Astrocyte (in vitro differentiated cells and primary cell): Measurements from ENCODE around the gene COL19A1.

ENCODE experiments used
- EZH2 ChIP-seq: IDR thresholded peaks from 2 replicates; pipeline ENCODE4 v1.6.1; 2012; ENCODE audit warnings: mild to moderate bottlenecking, low read length, inconsistent platforms; ENCODE audit not compliant: insufficient read depth
- TF ChIP-seq, protein P1 (sequence below): IDR thresholded peaks from 2 replicates; pipeline ENCODE4 v1.5.1; 2011; ENCODE audit warnings: low read depth, mild to moderate bottlenecking, inconsistent platforms, low read length, moderate library complexity; ENCODE audit not compliant: insufficient read depth

DNA sequence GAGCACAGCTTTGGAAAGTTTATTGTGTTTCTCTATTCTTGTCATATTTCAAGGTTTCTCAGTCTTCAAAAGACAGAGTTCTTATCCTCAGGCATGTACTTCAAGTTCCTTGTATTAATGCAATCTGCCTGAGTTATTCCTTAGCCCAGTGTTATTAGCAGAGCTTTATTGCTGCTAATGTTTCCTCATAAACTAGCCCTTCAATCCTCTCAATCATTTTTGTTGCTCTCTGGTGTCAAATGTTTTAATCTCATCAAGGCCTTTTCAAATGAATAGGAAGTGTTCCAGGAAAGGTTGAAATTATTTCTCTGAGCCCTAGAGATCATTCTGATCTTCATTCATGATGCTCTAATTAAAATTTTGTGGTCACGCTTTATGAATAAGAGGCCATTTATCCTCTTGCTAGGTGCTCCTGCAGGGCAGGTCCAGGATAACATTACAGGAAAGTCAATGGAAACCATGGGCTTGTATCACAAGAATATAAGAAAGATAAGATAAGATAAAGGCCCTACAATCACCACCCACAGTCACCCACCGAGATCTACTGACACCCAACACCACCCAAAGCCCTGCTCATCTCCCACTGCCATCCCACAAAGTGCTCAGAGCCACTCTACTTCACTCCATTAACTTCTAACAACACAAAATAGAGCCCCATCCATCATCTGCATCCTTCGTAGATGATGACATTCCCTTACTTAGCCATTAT, 310.6 kb downstream of the COL19A1 start:
- TF ChIP-seq, protein P1, sequence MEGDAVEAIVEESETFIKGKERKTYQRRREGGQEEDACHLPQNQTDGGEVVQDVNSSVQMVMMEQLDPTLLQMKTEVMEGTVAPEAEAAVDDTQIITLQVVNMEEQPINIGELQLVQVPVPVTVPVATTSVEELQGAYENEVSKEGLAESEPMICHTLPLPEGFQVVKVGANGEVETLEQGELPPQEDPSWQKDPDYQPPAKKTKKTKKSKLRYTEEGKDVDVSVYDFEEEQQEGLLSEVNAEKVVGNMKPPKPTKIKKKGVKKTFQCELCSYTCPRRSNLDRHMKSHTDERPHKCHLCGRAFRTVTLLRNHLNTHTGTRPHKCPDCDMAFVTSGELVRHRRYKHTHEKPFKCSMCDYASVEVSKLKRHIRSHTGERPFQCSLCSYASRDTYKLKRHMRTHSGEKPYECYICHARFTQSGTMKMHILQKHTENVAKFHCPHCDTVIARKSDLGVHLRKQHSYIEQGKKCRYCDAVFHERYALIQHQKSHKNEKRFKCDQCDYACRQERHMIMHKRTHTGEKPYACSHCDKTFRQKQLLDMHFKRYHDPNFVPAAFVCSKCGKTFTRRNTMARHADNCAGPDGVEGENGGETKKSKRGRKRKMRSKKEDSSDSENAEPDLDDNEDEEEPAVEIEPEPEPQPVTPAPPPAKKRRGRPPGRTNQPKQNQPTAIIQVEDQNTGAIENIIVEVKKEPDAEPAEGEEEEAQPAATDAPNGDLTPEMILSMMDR: no peak
- TF ChIP-seq EZH2: no peak
